ENCODE data around the gene BOC. TPM values are rescaled to one million over a fixed set of nuclear protein-coding genes. Genes with fewer than 3 reads are reported as not detected.

BOC gene
- polyA plus RNA-seq (2011; rRNA removed) (11.2 and 13.4 TPM in 2 replicates), polyA minus RNA-seq (2011; rRNA and poly(A)+ RNA removed) (15.3 and 17.2 TPM in 2 replicates)

- ChIA-PET POLR2A (interaction anchor here (0.6 to 1.4 kb wide), 6 partner anchors 18 to 558 kb away, joined by 3 to 7 read pairs (median 3); no protein-coding TSS in a partner anchor), CTCF (interaction anchor here (1.0 to 1.9 kb wide), 2 partner anchors 77 to 416 kb away, joined by 3 to 4 read pairs; no protein-coding TSS in a partner anchor)
- peaks cover 10% of the 10 kb centered on the region for H3K27me3 ChIP-seq (ENCODE audit: control insufficient read depth, insufficient read depth, low read length)
- no peaks in the 10 kb centered on the region; the same call in 1 of the 2 replicates for H3K9me3 ChIP-seq (ENCODE audit: control insufficient read depth, insufficient read depth, low read length)
- peak within 1 kb of the TSS; percentile 71 for H3K27ac ChIP-seq (ENCODE audit: low read depth, low read length)
- TF ChIP-seq CTCF (IDR thresholded peaks at IDR 0.05; ENCODE audit: low read depth, low read length) = no peak
- peak within 1 kb of the TSS; percentile 76 for H3K4me3 ChIP-seq (ENCODE audit: low read depth, low read length)
- DNase-seq (ENCODE audit: low read depth, low spot score) = no peak
Observed at GRCh38 chr3:113211330-113212149, at the start of gene BOC. TSS of gene BOC (plus strand) at chr3:113211557. CDS start at chr3:113249803, 38,246 bp downstream.

- Histone ChIP-seq H3K27ac (ENCODE audit: low read depth, low read length) (no peak overlapping the region), H3K4me3 (ENCODE audit: low read depth, low read length) (no peak overlapping the region), H3K9me3 (ENCODE audit: control insufficient read depth, insufficient read depth, low read length) (no peaks in the 10 kb centered on the region), H3K27me3 (ENCODE audit: control insufficient read depth, insufficient read depth, low read length) (peaks cover 5% of the 10 kb centered on the region)
- POLR2A ChIA-PET = no interaction called here
- TF ChIP-seq CTCF (IDR thresholded peaks at IDR 0.05; ENCODE audit: low read depth, low read length) = no peak
- CTCF ChIA-PET = no interaction called here
- no peak for DNase-seq (ENCODE audit: low read depth, low spot score)
Observed at GRCh38 chr3:113161661-113162060, 49.7 kb upstream of the BOC start.

GRCh38 chr3:113163152-113163551, 48.2 kb upstream of the BOC start:
- POLR2A ChIA-PET = no interaction called here
- CTCF ChIA-PET = no interaction called here
- TF ChIP-seq CTCF (IDR thresholded peaks at IDR 0.05; ENCODE audit: low read depth, low read length) = no peak
- no peak for DNase-seq (ENCODE audit: low read depth, low spot score)
- Histone ChIP-seq H3K9me3 (ENCODE audit: control insufficient read depth, insufficient read depth, low read length) (no peaks in the 10 kb centered on the region), H3K27ac (ENCODE audit: low read depth, low read length) (no peak overlapping the region), H3K4me3 (ENCODE audit: low read depth, low read length) (no peak overlapping the region), H3K27me3 (ENCODE audit: control insufficient read depth, insufficient read depth, low read length) (peaks cover 5% of the 10 kb centered on the region)

- Histone ChIP-seq H3K27ac (ENCODE audit: low read depth, low read length) (no peak overlapping the region), H3K4me3 (ENCODE audit: low read depth, low read length) (no peak overlapping the region), H3K9me3 (ENCODE audit: control insufficient read depth, insufficient read depth, low read length) (no peaks in the 10 kb centered on the region), H3K27me3 (ENCODE audit: control insufficient read depth, insufficient read depth, low read length) (peaks cover 2% of the 10 kb centered on the region)
- DNase-seq (ENCODE audit: low read depth, low spot score) = no peak
- ChIA-PET POLR2A (no interaction called here), CTCF (interaction anchor here (0.6 to 1.7 kb wide), 3 partner anchors 29 to 442 kb away, joined by 3 to 4 read pairs (median 4); no protein-coding TSS in a partner anchor)
- TF ChIP-seq CTCF (IDR thresholded peaks at IDR 0.05; ENCODE audit: low read depth, low read length) = no peak
Observed at GRCh38 chr3:113165841-113166240, 45.5 kb upstream of the BOC start.

GRCh38 chr3:113166357-113166718, 45.0 kb upstream of the BOC start:
- H3K27ac ChIP-seq (ENCODE audit: low read depth, low read length) = peak overlapping the region; percentile 68
- no peak overlapping the region for H3K4me3 ChIP-seq (ENCODE audit: low read depth, low read length)
- no peak for DNase-seq (ENCODE audit: low read depth, low spot score)
- no peaks in the 10 kb centered on the region for H3K9me3 ChIP-seq (ENCODE audit: control insufficient read depth, insufficient read depth, low read length)
- H3K27me3 ChIP-seq (ENCODE audit: control insufficient read depth, insufficient read depth, low read length) = peaks cover 2% of the 10 kb centered on the region
- no peak for TF ChIP-seq CTCF (IDR thresholded peaks at IDR 0.05; ENCODE audit: low read depth, low read length)
- POLR2A ChIA-PET = no interaction called here
- CTCF ChIA-PET = interaction anchor here (0.6 to 1.7 kb wide), 4 partner anchors 28 to 441 kb away, joined by 3 to 6 read pairs (median 4); no protein-coding TSS in a partner anchor
